Body of pancreas (tissue), 4 donors: ENCODE measurements around the gene SLC4A5.

Source experiments
- CTCF ChIP-seq, 7 experiments: fragments of 450-650 bp in 4 of 7; fragments of 200-600 bp in 3 of 7; sonication (generic) in 3 of 7; IDR thresholded peaks; one replicate each; pipeline ENCODE4 v1.5.1; 2016 to 2019; ENCODE audit warnings: antibody characterized with exemption in 7 of 7
- POLR2A ChIP-seq, 3 donors: fragments of 450-650 bp; IDR thresholded peaks; one replicate each; pipeline ENCODE4 v1.6.1; 2016; ENCODE audit warnings: antibody characterized with exemption in 3 of 3, mild to moderate bottlenecking in 2 of 3

DNA sequence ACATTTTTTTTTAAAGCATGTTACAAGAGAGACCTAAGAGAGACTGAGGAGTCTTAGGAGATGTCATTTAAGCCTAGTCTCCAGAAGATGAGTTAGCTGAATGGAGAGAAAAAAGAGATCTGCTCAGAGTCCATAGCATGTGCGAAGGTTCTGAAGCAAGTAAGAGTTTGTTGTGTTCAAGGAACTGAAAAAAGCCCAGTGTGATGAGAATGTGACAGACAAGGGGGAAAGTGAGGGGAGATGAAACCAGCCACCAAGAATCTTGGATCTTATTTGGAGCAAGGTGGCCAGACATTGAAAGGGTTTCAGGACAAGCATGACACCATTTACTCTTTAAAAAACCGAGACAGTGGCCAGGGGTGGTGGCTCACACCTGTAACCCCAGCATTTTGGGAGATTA, 159.3 kb downstream of the SLC4A5 start:
- TF ChIP-seq CTCF (IDR thresholded peaks at IDR 0.05) (no peak), POLR2A (IDR thresholded peaks at IDR 0.05) (no peak)
